Mucosa of rectum (tissue), 2 donors: Measurements from ENCODE around the gene FAM240A.

Experiments used
- H3K27ac ChIP-seq, 2 donors: one replicate each; pipeline ENCODE4 v1.7.0; 2013; ENCODE audit warnings: inconsistent platforms in 2 of 2, low read depth in 2 of 2, low read length in 2 of 2
- H3K27me3 ChIP-seq, 2 donors: one replicate each; pipeline ENCODE4 v1.7.0; 2013; ENCODE audit warnings: low read length in 2 of 2; ENCODE audit not compliant: control insufficient read depth in 2 of 2, insufficient read depth in 2 of 2
- H3K36me3 ChIP-seq, 2 donors: one replicate each; pipeline ENCODE4 v1.7.0; 2013; ENCODE audit warnings: low read length in 2 of 2; ENCODE audit not compliant: control insufficient read depth in 2 of 2, insufficient read depth in 2 of 2
- H3K4me1 ChIP-seq, 2 donors: one replicate each; pipeline ENCODE4 v1.7.0; 2013; ENCODE audit warnings: low read length in 2 of 2, mild to moderate bottlenecking in 1 of 2; ENCODE audit not compliant: control insufficient read depth in 2 of 2, insufficient read depth in 2 of 2
- H3K4me3 ChIP-seq, 2 donors: one replicate each; pipeline ENCODE4 v1.7.0; 2013; ENCODE audit warnings: low read length in 2 of 2
- H3K9ac ChIP-seq, 2 donors: one replicate each; pipeline ENCODE4 v1.7.0; 2013; ENCODE audit warnings: low read length in 2 of 2, low read depth in 1 of 2, mild to moderate bottlenecking in 1 of 2
- H3K9me3 ChIP-seq, 2 donors: one replicate each; pipeline ENCODE4 v1.7.0; 2013; ENCODE audit warnings: low read length in 2 of 2; ENCODE audit not compliant: control insufficient read depth in 2 of 2
- donor health status: healthy.
- donor health status: Normal muscosa, but diverticular disease.

FAM240A gene

DNA sequence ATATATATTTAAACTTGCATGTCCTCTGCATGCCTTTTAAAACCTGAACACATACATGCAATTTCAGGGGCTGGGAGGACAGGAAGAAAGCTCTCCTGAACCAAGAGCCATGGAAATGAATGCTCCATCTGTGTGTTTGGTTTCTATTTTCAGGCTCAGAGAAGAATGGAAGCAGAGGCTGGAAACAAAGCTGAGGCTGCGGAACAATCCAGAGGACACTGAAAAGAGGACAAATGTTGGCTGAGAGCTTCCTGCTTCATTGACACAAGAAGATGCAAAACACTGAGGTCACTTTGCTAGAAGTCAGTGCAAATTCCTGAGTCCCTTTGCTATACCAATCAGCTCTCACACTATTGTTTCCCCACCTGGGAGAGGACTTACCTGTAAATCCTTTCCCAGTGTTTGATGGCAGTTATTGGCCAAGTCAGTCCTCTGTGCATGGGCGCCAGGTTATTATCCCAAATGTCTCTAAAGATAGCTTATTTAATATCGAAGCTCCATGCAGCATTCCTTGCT lies 12.7 kb downstream of the FAM240A start:
- no peaks in the 10 kb centered on the region for H3K9me3 ChIP-seq
- H3K27ac ChIP-seq, result no peak overlapping the region
- H3K36me3 ChIP-seq, result no peaks in the 10 kb centered on the region
- H3K27me3 ChIP-seq, result no peaks in the 10 kb centered on the region
- H3K9ac ChIP-seq, result no peak overlapping the region
- peaks cover 26 to 34% of the 10 kb centered on the region in 2 donors for H3K4me1 ChIP-seq
- H3K4me3 ChIP-seq, result no peak overlapping the region

GRCh38 chr3:46626039-46626438 lies 13.7 kb downstream of the FAM240A start:
- no peak overlapping the region for H3K9ac ChIP-seq
- no peaks in the 10 kb centered on the region for H3K27me3 ChIP-seq
- H3K9me3 ChIP-seq, result no peaks in the 10 kb centered on the region
- peaks cover 29 to 40% of the 10 kb centered on the region in 2 donors for H3K4me1 ChIP-seq
- H3K4me3 ChIP-seq, result no peak overlapping the region
- H3K36me3 ChIP-seq, result no peaks in the 10 kb centered on the region
- H3K27ac ChIP-seq, result no peak overlapping the region

DNA sequence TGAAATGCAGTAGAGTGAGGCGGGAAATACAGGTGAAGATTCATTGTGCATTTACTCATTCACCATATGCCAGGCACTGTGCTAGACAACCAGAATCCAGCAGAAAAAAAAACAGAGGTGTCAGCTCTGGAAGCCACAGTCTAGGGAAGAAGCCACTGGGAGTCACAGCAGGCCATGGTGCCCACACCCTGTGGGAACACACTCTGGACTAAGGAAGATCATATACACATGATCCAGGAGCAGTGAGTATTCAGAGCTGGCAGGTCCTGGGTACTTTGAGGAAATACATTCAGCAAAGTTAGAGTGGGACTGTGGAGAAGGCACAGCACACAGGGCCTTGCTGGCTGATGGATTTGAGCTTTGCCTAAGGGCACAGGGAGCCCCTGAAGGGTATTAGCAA lies 14.8 kb downstream of the FAM240A start:
- H3K27ac ChIP-seq, result no peak overlapping the region
- H3K27me3 ChIP-seq, result no peaks in the 10 kb centered on the region
- H3K4me3 ChIP-seq, result no peak overlapping the region
- H3K9ac ChIP-seq, result no peak overlapping the region
- H3K9me3 ChIP-seq, result no peaks in the 10 kb centered on the region
- peaks cover 29 to 40% of the 10 kb centered on the region in 2 donors for H3K4me1 ChIP-seq
- H3K36me3 ChIP-seq, result no peaks in the 10 kb centered on the region

DNA sequence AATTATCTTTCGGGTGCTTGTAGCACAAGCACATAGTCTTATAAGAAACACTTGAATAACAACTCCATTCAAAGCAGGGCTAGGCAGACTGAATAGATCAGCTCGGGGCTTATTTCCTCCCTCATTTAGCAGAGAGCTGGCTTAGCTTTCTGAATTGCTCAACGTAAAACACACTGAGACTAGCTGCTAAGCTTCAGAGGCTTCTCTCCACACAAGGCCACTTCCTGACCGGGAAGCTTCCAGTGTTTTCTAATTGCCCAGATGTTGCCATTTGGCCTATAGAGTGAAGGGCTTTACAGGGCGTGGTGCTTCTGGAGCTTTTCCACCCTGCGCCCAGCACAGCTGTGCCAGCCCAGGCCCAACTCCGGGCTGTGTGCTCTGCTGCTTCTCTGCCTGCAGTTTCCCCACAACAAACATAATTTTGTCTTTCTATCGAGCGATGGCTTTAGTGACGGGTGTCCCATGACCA lies 16.6 kb downstream of the FAM240A start:
- H3K27me3 ChIP-seq, result no peaks in the 10 kb centered on the region
- peaks cover 29 to 40% of the 10 kb centered on the region in 2 donors for H3K4me1 ChIP-seq
- peak overlapping the region; percentile 59 to 78 for H3K27ac ChIP-seq
- no peaks in the 10 kb centered on the region for H3K9me3 ChIP-seq
- peak overlapping the region in 1 of 2 donors; percentile 19 for H3K9ac ChIP-seq
- no peak overlapping the region for H3K4me3 ChIP-seq
- H3K36me3 ChIP-seq, result no peaks in the 10 kb centered on the region

DNA sequence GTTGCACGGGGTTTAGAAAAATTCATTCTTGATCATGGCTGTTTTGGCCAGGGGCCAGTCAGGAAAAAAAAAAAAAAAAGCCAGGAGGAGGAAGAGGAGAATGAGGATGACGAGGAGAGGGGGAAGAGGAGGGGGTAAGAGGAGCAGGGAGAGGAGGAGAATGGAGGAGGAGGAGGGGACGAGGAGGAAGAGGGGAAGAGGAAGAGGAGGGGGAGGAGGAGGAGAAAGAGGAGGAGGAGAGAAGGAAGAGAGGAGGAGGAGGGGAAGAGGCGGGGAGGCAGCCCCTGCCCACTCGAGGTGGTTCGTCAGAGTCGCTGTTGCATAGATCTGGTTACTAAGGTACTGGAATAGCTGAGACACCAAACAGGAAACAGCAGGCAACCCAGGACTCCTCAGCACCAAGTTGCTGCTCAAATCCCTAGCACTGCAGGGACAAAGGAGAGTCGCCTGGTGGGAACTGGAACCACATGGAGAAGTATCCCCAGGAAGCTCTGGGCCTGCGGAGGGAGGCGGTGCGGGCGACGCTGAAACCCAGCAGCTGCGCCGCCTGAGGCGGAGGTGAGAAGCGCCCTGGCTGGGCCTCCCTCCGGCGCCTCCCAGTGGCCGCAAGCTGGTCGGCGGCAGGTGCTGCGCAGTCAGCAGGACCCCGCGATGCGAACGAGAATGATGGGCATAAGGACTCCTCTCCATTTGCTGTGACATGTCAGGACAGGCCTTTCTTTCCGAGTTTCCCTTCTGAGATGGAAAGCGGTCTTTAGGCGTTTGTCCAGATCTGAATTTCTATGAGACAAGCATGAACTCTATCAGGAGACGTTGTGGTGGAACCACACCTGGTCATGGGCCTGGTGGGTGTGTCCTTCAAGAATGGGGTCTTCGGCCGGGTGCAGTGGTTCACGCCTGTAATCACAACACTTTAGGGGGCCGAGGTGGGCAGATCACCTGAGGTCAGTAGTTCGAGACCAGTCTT lies 17.5 kb downstream of the FAM240A start:
- Histone ChIP-seq H3K27ac (peak overlapping the region; percentile 59 to 78), H3K27me3 (no peaks in the 10 kb centered on the region), H3K4me1 (peaks cover 29 to 40% of the 10 kb centered on the region in 2 donors), H3K9ac (peak overlapping the region in 1 of 2 donors; percentile 16), H3K4me3 (peak overlapping the region; percentile 26 to 68), H3K36me3 (no peaks in the 10 kb centered on the region), H3K9me3 (no peaks in the 10 kb centered on the region)

- Histone ChIP-seq H3K9ac (no peak overlapping the region), H3K4me3 (no peak overlapping the region), H3K27ac (no peak overlapping the region), H3K9me3 (no peaks in the 10 kb centered on the region), H3K36me3 (no peaks in the 10 kb centered on the region), H3K4me1 (peaks cover 14 to 23% of the 10 kb centered on the region in 2 donors), H3K27me3 (no peaks in the 10 kb centered on the region)
These were observed 20.5 kb downstream of the FAM240A start for GRCh38 chr3:46632792-46633191.

DNA sequence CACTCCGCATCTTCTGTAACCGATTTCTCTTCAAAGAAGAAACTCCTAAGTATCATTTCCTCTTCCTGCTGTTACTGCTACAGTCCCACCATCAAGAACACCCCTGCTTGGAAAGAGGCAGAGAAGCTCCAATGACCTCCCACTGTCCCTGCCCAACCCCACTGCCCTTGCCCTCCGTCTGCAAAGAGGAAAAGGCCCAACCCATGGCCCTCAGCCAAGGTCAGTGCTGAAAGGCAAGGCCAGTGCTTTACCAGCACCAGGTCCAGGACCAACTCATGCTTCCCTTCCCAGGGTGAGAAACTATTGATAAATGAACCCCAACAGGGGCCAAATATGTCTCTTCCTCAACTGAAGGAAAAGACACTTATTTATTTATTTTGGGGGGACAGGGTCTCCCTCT lies 22.5 kb downstream of the FAM240A start:
- H3K27me3 ChIP-seq, result no peaks in the 10 kb centered on the region
- no peak overlapping the region for H3K27ac ChIP-seq
- no peak overlapping the region for H3K9ac ChIP-seq
- H3K4me1 ChIP-seq, result peaks cover 4 to 8% of the 10 kb centered on the region in 2 donors
- H3K36me3 ChIP-seq, result no peaks in the 10 kb centered on the region
- no peak overlapping the region for H3K4me3 ChIP-seq
- H3K9me3 ChIP-seq, result no peaks in the 10 kb centered on the region

GRCh38 chr3:46639221-46639620 lies 26.9 kb downstream of the FAM240A start:
- Histone ChIP-seq H3K27me3 (no peaks in the 10 kb centered on the region), H3K4me1 (no peaks in the 10 kb centered on the region), H3K36me3 (no peaks in the 10 kb centered on the region), H3K9ac (no peak overlapping the region), H3K4me3 (no peak overlapping the region), H3K27ac (no peak overlapping the region), H3K9me3 (peaks cover 0 to 3% of the 10 kb centered on the region in 2 donors)

GRCh38 chr3:46640927-46641326 lies 28.6 kb downstream of the FAM240A start:
- no peaks in the 10 kb centered on the region for H3K4me1 ChIP-seq
- no peak overlapping the region for H3K27ac ChIP-seq
- H3K4me3 ChIP-seq, result no peak overlapping the region
- peaks cover 0 to 3% of the 10 kb centered on the region in 2 donors for H3K9me3 ChIP-seq
- H3K36me3 ChIP-seq, result no peaks in the 10 kb centered on the region
- H3K9ac ChIP-seq, result no peak overlapping the region
- no peaks in the 10 kb centered on the region for H3K27me3 ChIP-seq

- Histone ChIP-seq H3K4me3 (no peak overlapping the region), H3K9ac (no peak overlapping the region), H3K4me1 (no peaks in the 10 kb centered on the region), H3K36me3 (no peaks in the 10 kb centered on the region), H3K9me3 (peaks cover 0 to 3% of the 10 kb centered on the region in 2 donors), H3K27ac (no peak overlapping the region), H3K27me3 (peaks cover 0 to 3% of the 10 kb centered on the region in 2 donors)
These were observed 30.6 kb downstream of the FAM240A start for GRCh38 chr3:46642971-46643370.
